Breast epithelium (tissue), 4 donors: Measurements from ENCODE around the gene ADGRE1. TPM values are rescaled to one million over a fixed set of nuclear protein-coding genes. Genes with fewer than 3 reads are reported as not detected.

Experiments used
- DNase-seq, 2 donors: peaks; one replicate each; pipeline ENCODE4 v3.0.0-alpha.2; 2019; ENCODE audit warnings: low spot score in 2 of 2
- H3K27ac ChIP-seq, 2 donors: fragments of 200-600 bp; sonication (generic) in 1 of 2; one replicate each; pipeline ENCODE4 v1.5.1; 2016 to 2019; ENCODE audit warnings: mild to moderate bottlenecking in 1 of 2
- H3K27me3 ChIP-seq, 2 donors: fragments of 200-600 bp; sonication (generic) in 1 of 2; one replicate each; pipeline versions ENCODE4 v1.5.1 to v1.6.0; 2017 to 2019; ENCODE audit warnings: control low read depth in 1 of 2, mild to moderate bottlenecking in 1 of 2
- H3K36me3 ChIP-seq: fragments of 200-600 bp; one replicate; pipeline ENCODE4 v1.5.1; 2019
- H3K4me1 ChIP-seq, 2 donors: fragments of 200-600 bp; sonication (generic); one replicate each; pipeline ENCODE4 v1.5.1; 2016 to 2019; ENCODE audit warnings: control low read depth in 1 of 2
- H3K4me3 ChIP-seq, 3 donors: fragments of 200-600 bp; sonication (generic); 1 replicate in 2 of 3; 2 replicates in 1 of 3; pipeline ENCODE4 v1.5.1; 2016 to 2019; ENCODE audit warnings: mild to moderate bottlenecking in 3 of 3, moderate library complexity in 2 of 3
- H3K9me3 ChIP-seq, 2 donors: fragments of 200-600 bp; sonication (generic) in 1 of 2; one replicate each; pipeline ENCODE4 v1.5.1; 2016 to 2019; ENCODE audit warnings: control low read depth in 1 of 2
- POLR2A ChIP-seq: fragments of 450-650 bp; IDR thresholded peaks from one replicate; pipeline ENCODE4 v1.6.1; 2016; ENCODE audit warnings: antibody characterized with exemption, mild to moderate bottlenecking, moderate library complexity
- POLR2AphosphoS5 ChIP-seq, 3 donors: sonication (generic); formaldehyde crosslinking; IDR thresholded peaks; one replicate each; pipeline ENCODE4 v1.6.1; 2017; ENCODE audit warnings: antibody characterized with exemption in 3 of 3
- intact Hi-C: fragments of 100-400 bp; cut with DNase I; formaldehyde crosslinking; loops from one replicate; pipeline ENCODE4 v1.15.1; 2023; ENCODE audit warnings: low total_unique reads
- total RNA-seq, 3 donors: library from RNA; depleted of rRNA; stranded (reverse); fragments of >200 nt; gene quantifications; one replicate each; pipeline ENCODE4 v1.1.0, GENCODE V29; 2016
- TF ChIP-seq, protein P1 (sequence below), 3 donors: fragments of 450-650 bp; IDR thresholded peaks; one replicate each; pipeline ENCODE4 v1.5.1; 2016 to 2017; ENCODE audit warnings: antibody characterized with exemption in 3 of 3, mild to moderate bottlenecking in 3 of 3, moderate library complexity in 3 of 3

ADGRE1 gene
- total RNA-seq, 3 donors from 2014 or later = 0.33 to 0.44 TPM; not detected in 1

DNA sequence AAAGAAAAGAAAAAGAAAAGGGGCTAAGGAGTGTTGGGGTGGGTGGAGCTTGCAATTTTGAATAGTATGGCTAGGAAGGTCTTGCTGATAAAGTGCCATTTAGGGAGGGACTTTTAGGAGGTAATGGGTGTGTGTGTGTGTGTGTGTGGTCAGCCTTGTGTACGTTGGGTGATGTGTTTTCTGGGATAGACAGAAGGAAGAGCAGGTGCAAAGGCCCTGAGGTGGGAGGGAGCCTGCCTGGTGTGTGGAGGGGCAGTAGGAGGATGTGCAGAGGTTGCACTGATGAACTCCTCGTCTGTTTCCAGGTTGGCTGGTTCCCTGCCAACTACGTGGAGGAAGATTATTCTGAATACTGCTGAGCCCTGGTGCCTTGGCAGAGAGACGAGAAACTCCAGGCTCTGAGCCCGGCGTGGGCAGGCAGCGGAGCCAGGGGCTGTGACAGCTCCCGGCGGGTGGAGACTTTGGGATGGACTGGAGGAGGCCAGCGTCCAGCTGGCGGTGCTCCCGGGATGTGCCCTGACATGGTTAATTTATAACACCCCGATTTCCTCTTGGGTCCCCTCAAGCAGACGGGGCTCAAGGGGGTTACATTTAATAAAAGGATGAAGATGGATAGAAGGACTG lies 30.5 kb upstream of the ADGRE1 start:
- no peak for DNase-seq
- H3K4me3 ChIP-seq = no peak overlapping the region
- H3K27ac ChIP-seq = no peak overlapping the region
- intact Hi-C loops = no loop called here
- H3K4me1 ChIP-seq = no peaks in the 10 kb centered on the region
- H3K36me3 ChIP-seq = no peaks in the 10 kb centered on the region
- H3K9me3 ChIP-seq = no peaks in the 10 kb centered on the region
- TF ChIP-seq, protein P1, sequence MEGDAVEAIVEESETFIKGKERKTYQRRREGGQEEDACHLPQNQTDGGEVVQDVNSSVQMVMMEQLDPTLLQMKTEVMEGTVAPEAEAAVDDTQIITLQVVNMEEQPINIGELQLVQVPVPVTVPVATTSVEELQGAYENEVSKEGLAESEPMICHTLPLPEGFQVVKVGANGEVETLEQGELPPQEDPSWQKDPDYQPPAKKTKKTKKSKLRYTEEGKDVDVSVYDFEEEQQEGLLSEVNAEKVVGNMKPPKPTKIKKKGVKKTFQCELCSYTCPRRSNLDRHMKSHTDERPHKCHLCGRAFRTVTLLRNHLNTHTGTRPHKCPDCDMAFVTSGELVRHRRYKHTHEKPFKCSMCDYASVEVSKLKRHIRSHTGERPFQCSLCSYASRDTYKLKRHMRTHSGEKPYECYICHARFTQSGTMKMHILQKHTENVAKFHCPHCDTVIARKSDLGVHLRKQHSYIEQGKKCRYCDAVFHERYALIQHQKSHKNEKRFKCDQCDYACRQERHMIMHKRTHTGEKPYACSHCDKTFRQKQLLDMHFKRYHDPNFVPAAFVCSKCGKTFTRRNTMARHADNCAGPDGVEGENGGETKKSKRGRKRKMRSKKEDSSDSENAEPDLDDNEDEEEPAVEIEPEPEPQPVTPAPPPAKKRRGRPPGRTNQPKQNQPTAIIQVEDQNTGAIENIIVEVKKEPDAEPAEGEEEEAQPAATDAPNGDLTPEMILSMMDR (IDR thresholded peaks at IDR 0.05) = no peak
- TF ChIP-seq POLR2AphosphoS5 (IDR thresholded peaks at IDR 0.05) = no peak
- no peak for TF ChIP-seq POLR2A
- peaks cover 0 to 5% of the 10 kb centered on the region in 2 donors for H3K27me3 ChIP-seq

DNA sequence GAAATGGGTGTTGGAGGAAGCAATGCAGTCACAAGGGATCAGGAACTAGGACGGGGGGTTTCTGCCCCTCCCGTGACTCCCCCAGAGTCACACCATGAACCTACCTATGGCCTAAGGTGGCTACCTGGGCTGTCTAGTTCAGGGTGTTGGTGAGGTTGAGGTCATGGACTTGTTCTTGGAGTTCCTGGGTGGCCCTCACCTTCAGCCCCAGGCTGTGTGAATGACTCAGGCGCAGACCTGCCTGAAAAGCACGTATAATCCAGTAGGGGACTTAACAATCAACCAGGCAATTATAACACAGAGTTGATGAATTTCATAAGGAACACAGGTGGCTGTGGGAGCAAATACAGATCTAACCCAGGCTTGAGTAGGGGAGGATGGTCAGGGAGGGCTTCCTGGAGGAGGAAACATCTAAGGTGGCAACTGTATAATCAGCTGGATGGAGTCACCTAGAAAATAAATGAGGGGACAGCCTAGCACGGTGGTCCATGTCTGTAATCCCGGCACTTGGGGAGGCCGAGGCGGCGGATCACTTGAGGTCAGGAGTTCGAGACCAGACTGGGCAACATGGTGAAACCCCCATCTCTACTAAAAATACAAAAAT lies 25.6 kb upstream of the ADGRE1 start:
- Histone ChIP-seq H3K4me1 (no peaks in the 10 kb centered on the region), H3K9me3 (no peaks in the 10 kb centered on the region), H3K4me3 (no peak overlapping the region), H3K27me3 (no peaks in the 10 kb centered on the region), H3K27ac (no peak overlapping the region), H3K36me3 (no peaks in the 10 kb centered on the region)
- TF ChIP-seq POLR2AphosphoS5 (IDR thresholded peaks at IDR 0.05) = no peak
- no peak for TF ChIP-seq POLR2A
- DNase-seq = no peak
- intact Hi-C loops = no loop called here

DNA sequence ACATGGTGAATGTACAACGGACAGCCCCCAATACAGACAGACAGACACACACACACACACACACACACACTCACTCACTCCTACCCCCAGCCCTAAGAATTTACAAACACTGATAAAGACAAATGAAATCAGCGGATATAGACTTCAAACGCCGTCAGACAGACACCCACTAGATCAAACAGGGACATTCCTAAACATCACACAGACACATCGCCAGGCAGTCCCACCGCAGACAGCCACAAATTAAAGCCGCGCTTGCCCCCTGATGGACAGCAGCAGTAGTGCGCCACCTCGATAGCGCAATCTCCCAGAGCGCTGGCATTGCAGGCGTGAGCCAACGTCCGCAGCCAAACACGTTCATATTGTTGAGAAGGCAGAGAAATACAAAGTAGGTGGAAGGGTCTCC lies 24.7 kb upstream of the ADGRE1 start:
- peak overlapping the region in 2 of 3 donors; percentile 39 to 48 for H3K4me3 ChIP-seq
- no peak overlapping the region for H3K27ac ChIP-seq
- H3K36me3 ChIP-seq = no peaks in the 10 kb centered on the region
- TF ChIP-seq, protein P1 (IDR thresholded peaks at IDR 0.05) = peak; percentile 84 to 96 (median 93)
- TF ChIP-seq POLR2A (no peak), POLR2AphosphoS5 (IDR thresholded peaks at IDR 0.05) (peak in 1 of 3 donors; percentile 29)
- H3K4me1 ChIP-seq = no peaks in the 10 kb centered on the region
- intact Hi-C loops = no loop called here
- DNase-seq = peak; percentile 73 to 76
- H3K27me3 ChIP-seq = no peaks in the 10 kb centered on the region
- no peaks in the 10 kb centered on the region for H3K9me3 ChIP-seq

GRCh38 chr19:6864325-6864940 lies 22.9 kb upstream of the ADGRE1 start:
- intact Hi-C loops = no loop called here
- no peak overlapping the region for H3K27ac ChIP-seq
- H3K4me1 ChIP-seq = no peaks in the 10 kb centered on the region
- no peaks in the 10 kb centered on the region for H3K9me3 ChIP-seq
- no peak for TF ChIP-seq POLR2A
- TF ChIP-seq POLR2AphosphoS5 (IDR thresholded peaks at IDR 0.05) = no peak
- TF ChIP-seq, protein P1 (IDR thresholded peaks at IDR 0.05) = no peak
- DNase-seq = no peak
- H3K4me3 ChIP-seq = no peak overlapping the region
- no peaks in the 10 kb centered on the region for H3K36me3 ChIP-seq
- no peaks in the 10 kb centered on the region for H3K27me3 ChIP-seq

- H3K27ac ChIP-seq = no peak overlapping the region
- no peaks in the 10 kb centered on the region for H3K36me3 ChIP-seq
- no peaks in the 10 kb centered on the region for H3K4me1 ChIP-seq
- no peaks in the 10 kb centered on the region for H3K9me3 ChIP-seq
- no peaks in the 10 kb centered on the region for H3K27me3 ChIP-seq
- intact Hi-C loops = loop anchor here (5.0 kb wide), 1 partner anchor 939 kb away; no protein-coding TSS in a partner anchor
- H3K4me3 ChIP-seq = no peak overlapping the region
- TF ChIP-seq, protein P1 (IDR thresholded peaks at IDR 0.05) = no peak
- TF ChIP-seq POLR2AphosphoS5 (IDR thresholded peaks at IDR 0.05) = no peak
- no peak for TF ChIP-seq POLR2A
- DNase-seq = no peak
These were observed 21.5 kb upstream of the ADGRE1 start for GRCh38 chr19:6865849-6866248.
